AG09319 (cell line): ENCODE measurements around the gene NXNL1.
"Not testable (repeated sequence)": the region's sequence is repeated elsewhere in the genome, so short reads cannot be mapped to it uniquely, and the experiment has no call there.

Experiments
- DNase-seq: peaks from one replicate; pipeline ENCODE4 v3.0.0-alpha.2; 2010; ENCODE audit warnings: low read depth; ENCODE audit errors: extremely low read depth
- CTCF ChIP-seq: IDR thresholded peaks from 2 replicates; pipeline ENCODE4 v1.5.1; 2011; ENCODE audit warnings: low read depth, mild to moderate bottlenecking, inconsistent platforms, low read length, moderate library complexity

NXNL1 gene

GRCh38 chr19:17483605-17484002, 22.9 kb upstream of the NXNL1 start:
- no peak for DNase-seq
- no peak for TF ChIP-seq CTCF

- no peak for TF ChIP-seq CTCF
- no peak for DNase-seq
Observed at GRCh38 chr19:17482877-17483604, 22.3 kb upstream of the NXNL1 start.

GRCh38 chr19:17481986-17482385, 21.3 kb upstream of the NXNL1 start:
- no peak for DNase-seq

GRCh38 chr19:17479325-17479791, 18.6 kb upstream of the NXNL1 start:
- TF ChIP-seq CTCF, result no peak
- DNase-seq, result no peak

More at GRCh38 chr19:17481986-17482385, 21.3 kb upstream of the NXNL1 start:
- TF ChIP-seq CTCF, result no peak

- DNase-seq, result no peak
- no peak for TF ChIP-seq CTCF
Observed at GRCh38 chr19:17475541-17476115, 14.9 kb upstream of the NXNL1 start.

GRCh38 chr19:17475011-17475540, 14.3 kb upstream of the NXNL1 start:
- not testable (repeated sequence) for DNase-seq

GRCh38 chr19:17473041-17473440, 12.3 kb upstream of the NXNL1 start:
- TF ChIP-seq CTCF, result no peak
- DNase-seq, result no peak
